Fibroblast of mammary gland (primary cell): ENCODE results near the gene TMED6.
A peak's percentile ranks its signal among the peaks of the same experiment; 100 is the strongest.

Experiments
- DNase-seq: peaks from one replicate; pipeline ENCODE4 v3.0.0-alpha.2; 2010; ENCODE audit warnings: low read depth
- H3K4me3 ChIP-seq: 2 replicates; pipeline ENCODE4 v1.5.1; 2011; ENCODE audit warnings: low read depth, mild to moderate bottlenecking, low read length, moderate library complexity; ENCODE audit not compliant: control insufficient read depth
- CTCF ChIP-seq: conservative IDR thresholded peaks from 2 replicates; pipeline ENCODE4 v1.5.1; 2011; ENCODE audit warnings: low read depth, low read length, inconsistent platforms; ENCODE audit not compliant: control insufficient read depth, insufficient read depth

TMED6 gene

GRCh38 chr16:69334696-69335095 lies 16.9 kb downstream of the TMED6 start:
- no peak for TF ChIP-seq CTCF
- no peak overlapping the region for H3K4me3 ChIP-seq
- no peak for DNase-seq

- peak within 1 kb of the TSS; percentile 67 for H3K4me3 ChIP-seq
- TF ChIP-seq CTCF, result no peak
- peak; percentile 89 for DNase-seq
These were observed 21.1 kb downstream of the TMED6 start, which contains the start of gene PDF for GRCh38 chr16:69330286-69331109. PDF (minus strand) TSS chr16:69330588; CDS start chr16:69330570, 18 bp downstream.

- TF ChIP-seq CTCF, result no peak
- DNase-seq, result no peak
- H3K4me3 ChIP-seq, result peak overlapping the region; percentile 67
These were observed 22.0 kb downstream of the TMED6 start for GRCh38 chr16:69329369-69330285.

- H3K4me3 ChIP-seq, result peak overlapping the region; percentile 67
- DNase-seq, result peak; percentile 52
- no peak for TF ChIP-seq CTCF
These were observed 22.7 kb downstream of the TMED6 start for GRCh38 chr16:69328854-69329316.

- TF ChIP-seq CTCF, result no peak
- no peak for DNase-seq
- H3K4me3 ChIP-seq, result no peak overlapping the region
These were observed 23.8 kb downstream of the TMED6 start for GRCh38 chr16:69327585-69328310.
